ENCODE data around the gene PLAGL1.
A peak's percentile ranks its signal among the peaks of the same experiment; 100 is the strongest.

- TF ChIP-seq CTCF (IDR thresholded peaks at IDR 0.05) (peak; percentile 44 to 74 (median 66)), POLR2A (IDR thresholded peaks at IDR 0.05) (no peak)
Observed at GRCh38 chr6:143940011-143940597, 68.0 kb downstream of the PLAGL1 start.
